Heart left ventricle (tissue), 16 donors: Measurements from ENCODE around the gene CLMP. TPM values are rescaled to one million over a fixed set of nuclear protein-coding genes. Genes with fewer than 3 reads are reported as not detected.

Source experiments
- ATAC-seq, 4 donors: fragments of 200-7000 bp; cut with Tn5 transposase; one replicate each; pipeline ENCODE4 v1.9.1; 2020 to 2022; ENCODE audit warnings: moderate library complexity in 4 of 4, mild to moderate bottlenecking in 3 of 4, moderate number of reproducible peaks in 1 of 4
- DNase-seq, 5 donors: peaks; one replicate each; pipeline ENCODE4 v3.0.0-alpha.2; 2020
- H3K27ac ChIP-seq, 12 donors: fragments of 200-600 bp; sonication (generic) in 4 of 12; one replicate each; pipeline versions ENCODE4 v1.5.0 to v1.8.0; 2016 to 2022; ENCODE audit warnings: mild to moderate bottlenecking in 2 of 12
- H3K27me3 ChIP-seq, 9 donors: fragments of 200-600 bp; sonication (generic) in 2 of 9; one replicate each; pipeline versions ENCODE4 v1.5.1 to v1.8.0; 2016 to 2022; ENCODE audit warnings: mild to moderate bottlenecking in 3 of 9
- H3K36me3 ChIP-seq, 9 donors: fragments of 200-600 bp; sonication (generic) in 2 of 9; one replicate each; pipeline versions ENCODE4 v1.5.0 to v1.8.0; 2018 to 2022; ENCODE audit warnings: mild to moderate bottlenecking in 2 of 9
- H3K4me1 ChIP-seq, 12 donors: fragments of 200-600 bp; sonication (generic) in 4 of 12; one replicate each; pipeline versions ENCODE4 v1.5.0 to v1.8.0; 2016 to 2022; ENCODE audit warnings: mild to moderate bottlenecking in 3 of 12
- H3K4me3 ChIP-seq, 12 donors: fragments of 200-600 bp; sonication (generic) in 4 of 12; one replicate each; pipeline versions ENCODE4 v1.5.0 to v1.8.0; 2017 to 2022; ENCODE audit warnings: mild to moderate bottlenecking in 9 of 12, moderate library complexity in 4 of 12
- H3K9me3 ChIP-seq, 12 donors: fragments of 200-600 bp; sonication (generic) in 4 of 12; one replicate each; pipeline versions ENCODE4 v1.5.0 to v1.8.0; 2016 to 2022; ENCODE audit warnings: mild to moderate bottlenecking in 1 of 12
- CTCF ChIP-seq, 12 donors: fragments of 200-600 bp; sonication (generic) in 4 of 12; IDR thresholded peaks; one replicate each; pipeline versions ENCODE4 v1.5.0 to v1.8.0; 2018 to 2022; ENCODE audit warnings: antibody characterized with exemption in 12 of 12, mild to moderate bottlenecking in 5 of 12
- POLR2A ChIP-seq, 2 donors: fragments of 450-650 bp; IDR thresholded peaks; one replicate each; pipeline ENCODE4 v1.6.1; 2017; ENCODE audit warnings: antibody characterized with exemption in 2 of 2, mild to moderate bottlenecking in 2 of 2, moderate library complexity in 2 of 2
- WGBS, 4 donors: extraction: QIAGEN DNeasy Blood & Tissue Kit in 2 of 4; methylation state at CpG; one replicate each; pipeline versions ENCODE4 v1.1.5 to v1.1.7; 2013 to 2018; 5-methylcytosine and 5-hydroxymethylcytosine counted together
- intact Hi-C, 10 donors: fragments of 100-400 bp; cut with DNase I; formaldehyde crosslinking; loops; one replicate each; pipeline versions ENCODE4 v1.11.1 to v1.14.2; 2022
- polyA plus RNA-seq, 2 donors: library from polyadenylated mRNA; stranded (reverse); fragments of 200-250 nt; gene quantifications; one replicate each; pipeline ENCODE4 v1.2.3, GENCODE V29; 2013
- total RNA-seq, 9 donors: library from RNA; depleted of rRNA in 2 of 9; stranded (reverse); fragments of >200 nt in 2 of 9; fragmentation: NEBNext Ultra II Directional in 3 of 9; extraction: Animal tissue kit (Norgen Biotek cat#: 25700) in 3 of 9; gene quantifications; one replicate each; pipeline versions ENCODE4 v1.1.0 to v1.2.4, GENCODE V29; 2016 to 2023
- donor health status: ischemic (EF 13 %, LVEDD 7.1; RV severe dilation, severe dysfunction).
- donor health status: healthy with polysubstance abuse.
- donor health status: DM: no; HTN: yes; CAD: no.
- donor health status: DM: no; HTN: no; CAD: no.
- donor health status: ischemic (EF 25% LVEDD 6.9; RV normal size, moderate dysfunction).
- donor health status: ischemic (EF 25% LVEDD 5.7; RV mildly dilated, moderate dysfunction).
- donor health status: healthy.
- donor health status: DM: yes; HTN: yes; CAD: no.
- donor health status: ischemic (EF 35%, LVEDD 5.7; RV mildly dilated, moderate dysfunction).
- donor health status: nonischemic (EF 11% LVEDD 7.7; RV severe dilation, severe dysfunction).
- donor health status: DM: yes; HTN: yes; CAD: no.
- donor health status: PGD.
- donor health status: ischemic (EF 29% LVEDD 5.4; RV normal size, mild dysfunction).
- donor health status: nonischemic (EF 23%, LVEDD 6.1; RV moderate dilation, normal function).

The CLMP gene
- total and polyA plus RNA-seq, 11 donors: 1.9 to 18.4 (median 5.8) TPM

- ATAC-seq (no peak), DNase-seq (no peak)
- Histone ChIP-seq H3K36me3 (no peaks in the 10 kb centered on the region), H3K27me3 (peaks cover 0 to 7% (median 0%) of the 10 kb centered on the region in 9 donors), H3K4me3 (no peak overlapping the region), H3K27ac (peak overlapping the region in 1 of 12 donors; percentile 69), H3K4me1 (peaks cover 0 to 8% (median 0%) of the 10 kb centered on the region in 12 donors), H3K9me3 (no peaks in the 10 kb centered on the region)
- WGBS, 4 donors: 90 to 96% (median 93%) methylated on average over 7 of the region's 7 CpGs
- intact Hi-C loops: no loop called here
- TF ChIP-seq POLR2A (IDR thresholded peaks at IDR 0.05): no peak
- no peak for TF ChIP-seq CTCF (IDR thresholded peaks at IDR 0.05)
Measured at GRCh38 chr11:123164732-123165450, 30.2 kb downstream of the CLMP start.

GRCh38 chr11:123163621-123164020 lies 31.4 kb downstream of the CLMP start:
- peaks cover 0 to 8% (median 0%) of the 10 kb centered on the region in 12 donors for H3K4me1 ChIP-seq
- no peak for DNase-seq
- H3K27me3 ChIP-seq: peaks cover 0 to 4% (median 0%) of the 10 kb centered on the region in 9 donors
- 95 to 98% (median 96%) methylated on average over 4 of the region's 4 CpGs for WGBS, 4 donors
- H3K36me3 ChIP-seq: no peaks in the 10 kb centered on the region
- intact Hi-C loops: no loop called here
- ATAC-seq: no peak
- TF ChIP-seq CTCF (IDR thresholded peaks at IDR 0.05): no peak
- no peak for TF ChIP-seq POLR2A (IDR thresholded peaks at IDR 0.05)
- no peak overlapping the region for H3K27ac ChIP-seq
- H3K4me3 ChIP-seq: no peak overlapping the region
- H3K9me3 ChIP-seq: no peaks in the 10 kb centered on the region

GRCh38 chr11:123161376-123162030 lies 33.5 kb downstream of the CLMP start:
- ATAC-seq (no peak), DNase-seq (no peak)
- peaks cover 0 to 8% (median 0%) of the 10 kb centered on the region in 12 donors for H3K4me1 ChIP-seq
- peaks cover 0 to 2% (median 0%) of the 10 kb centered on the region in 12 donors for H3K9me3 ChIP-seq
- H3K36me3 ChIP-seq: no peaks in the 10 kb centered on the region
- intact Hi-C loops: no loop called here
- peaks cover 0 to 4% (median 0%) of the 10 kb centered on the region in 9 donors for H3K27me3 ChIP-seq
- no peak for TF ChIP-seq POLR2A (IDR thresholded peaks at IDR 0.05)
- no peak for TF ChIP-seq CTCF (IDR thresholded peaks at IDR 0.05)
- 81 to 91% (median 89%) methylated on average over 8 of the region's 8 CpGs for WGBS, 4 donors
- H3K4me3 ChIP-seq: no peak overlapping the region
- no peak overlapping the region for H3K27ac ChIP-seq

GRCh38 chr11:123159183-123159857 lies 35.7 kb downstream of the CLMP start:
- no peak for ATAC-seq
- TF ChIP-seq POLR2A (IDR thresholded peaks at IDR 0.05): no peak
- no peak for TF ChIP-seq CTCF (IDR thresholded peaks at IDR 0.05)

More at GRCh38 chr11:123159183-123159857, 35.7 kb downstream of the CLMP start:
- Histone ChIP-seq H3K36me3 (no peaks in the 10 kb centered on the region), H3K9me3 (peaks cover 0 to 11% (median 0%) of the 10 kb centered on the region in 12 donors), H3K4me1 (peaks cover 0 to 5% (median 0%) of the 10 kb centered on the region in 12 donors), H3K4me3 (no peak overlapping the region), H3K27me3 (no peaks in the 10 kb centered on the region), H3K27ac (no peak overlapping the region)
- no peak for DNase-seq
- WGBS, 4 donors: 79 to 89% (median 82%) methylated on average over 10 of the region's 10 CpGs
- intact Hi-C loops: no loop called here
